ENCODE measurements around the gene NDUFS4.

DNA sequence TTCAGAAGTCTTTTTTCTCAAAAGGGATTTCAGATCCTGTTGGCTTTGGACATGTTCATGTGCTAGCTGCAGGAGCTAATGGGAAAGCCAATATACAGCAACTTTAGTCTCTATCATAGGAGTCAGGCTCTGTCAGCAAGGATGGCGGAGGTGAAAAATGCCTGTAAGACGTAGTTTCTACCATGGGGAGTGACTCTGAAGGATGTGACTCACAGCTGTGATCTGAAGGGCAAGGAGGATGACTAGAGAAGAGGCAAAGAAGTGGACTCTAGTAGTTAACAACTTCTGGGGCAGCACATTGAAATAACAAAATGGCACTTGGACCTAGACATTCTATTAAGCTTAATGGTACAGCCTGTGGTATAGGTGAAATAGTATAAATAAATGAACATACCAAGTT is 3.1 kb upstream of the NDUFS4 start:
- TF ChIP-seq, protein P1, sequence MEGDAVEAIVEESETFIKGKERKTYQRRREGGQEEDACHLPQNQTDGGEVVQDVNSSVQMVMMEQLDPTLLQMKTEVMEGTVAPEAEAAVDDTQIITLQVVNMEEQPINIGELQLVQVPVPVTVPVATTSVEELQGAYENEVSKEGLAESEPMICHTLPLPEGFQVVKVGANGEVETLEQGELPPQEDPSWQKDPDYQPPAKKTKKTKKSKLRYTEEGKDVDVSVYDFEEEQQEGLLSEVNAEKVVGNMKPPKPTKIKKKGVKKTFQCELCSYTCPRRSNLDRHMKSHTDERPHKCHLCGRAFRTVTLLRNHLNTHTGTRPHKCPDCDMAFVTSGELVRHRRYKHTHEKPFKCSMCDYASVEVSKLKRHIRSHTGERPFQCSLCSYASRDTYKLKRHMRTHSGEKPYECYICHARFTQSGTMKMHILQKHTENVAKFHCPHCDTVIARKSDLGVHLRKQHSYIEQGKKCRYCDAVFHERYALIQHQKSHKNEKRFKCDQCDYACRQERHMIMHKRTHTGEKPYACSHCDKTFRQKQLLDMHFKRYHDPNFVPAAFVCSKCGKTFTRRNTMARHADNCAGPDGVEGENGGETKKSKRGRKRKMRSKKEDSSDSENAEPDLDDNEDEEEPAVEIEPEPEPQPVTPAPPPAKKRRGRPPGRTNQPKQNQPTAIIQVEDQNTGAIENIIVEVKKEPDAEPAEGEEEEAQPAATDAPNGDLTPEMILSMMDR (IDR thresholded peaks at IDR 0.05) = no peak
- no peak for TF ChIP-seq POLR2A (IDR thresholded peaks at IDR 0.05)
- TF ChIP-seq POLR2AphosphoS5 (IDR thresholded peaks at IDR 0.05) = no peak
- no peak for TF ChIP-seq EP300 (IDR thresholded peaks at IDR 0.05)

Measured in upper lobe of left lung (tissue), 4 donors.